ENCODE results near the gene ZNF500.
"Not testable (repeated sequence)": the region's sequence is repeated elsewhere in the genome, so short reads cannot be mapped to it uniquely, and the experiment has no call there.

Gene ZNF500

DNA sequence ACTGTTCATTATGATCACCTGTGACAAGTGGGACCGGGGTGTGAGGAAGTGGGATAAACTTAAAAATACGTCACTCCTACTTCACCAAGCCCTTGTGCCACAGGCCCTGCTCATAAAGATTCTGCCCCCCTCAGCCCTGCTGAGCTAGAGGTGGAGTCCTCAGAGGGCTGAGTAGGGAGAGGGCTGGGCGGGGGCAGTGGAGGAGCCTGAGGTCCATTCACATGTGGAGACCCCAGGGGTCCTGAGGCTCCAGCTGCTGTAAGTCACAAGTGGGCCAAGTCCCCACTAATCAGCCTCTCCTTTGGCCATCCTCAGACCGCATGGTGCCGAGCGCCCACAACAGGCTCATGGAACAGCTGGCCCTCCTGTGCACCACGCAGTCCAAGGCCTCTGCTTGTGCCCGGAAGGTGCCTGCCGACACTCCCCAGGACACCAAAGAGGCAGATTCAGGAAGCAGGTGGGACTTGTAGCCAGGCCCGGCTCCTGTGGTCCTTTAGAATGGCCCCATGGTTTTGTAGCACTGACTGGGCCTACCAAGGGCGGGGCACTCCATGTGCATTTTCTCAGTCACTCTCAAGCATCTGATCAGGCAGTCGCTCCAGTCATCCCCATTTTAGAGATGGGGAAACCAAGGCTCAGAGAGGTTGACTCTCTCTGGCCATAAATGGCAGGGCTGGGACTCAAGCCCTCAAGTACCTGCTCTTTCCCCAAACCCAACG lies 22.2 kb downstream of the ZNF500 start:
- DNase-seq (ENCODE audit: low read depth) = no peak

DNA sequence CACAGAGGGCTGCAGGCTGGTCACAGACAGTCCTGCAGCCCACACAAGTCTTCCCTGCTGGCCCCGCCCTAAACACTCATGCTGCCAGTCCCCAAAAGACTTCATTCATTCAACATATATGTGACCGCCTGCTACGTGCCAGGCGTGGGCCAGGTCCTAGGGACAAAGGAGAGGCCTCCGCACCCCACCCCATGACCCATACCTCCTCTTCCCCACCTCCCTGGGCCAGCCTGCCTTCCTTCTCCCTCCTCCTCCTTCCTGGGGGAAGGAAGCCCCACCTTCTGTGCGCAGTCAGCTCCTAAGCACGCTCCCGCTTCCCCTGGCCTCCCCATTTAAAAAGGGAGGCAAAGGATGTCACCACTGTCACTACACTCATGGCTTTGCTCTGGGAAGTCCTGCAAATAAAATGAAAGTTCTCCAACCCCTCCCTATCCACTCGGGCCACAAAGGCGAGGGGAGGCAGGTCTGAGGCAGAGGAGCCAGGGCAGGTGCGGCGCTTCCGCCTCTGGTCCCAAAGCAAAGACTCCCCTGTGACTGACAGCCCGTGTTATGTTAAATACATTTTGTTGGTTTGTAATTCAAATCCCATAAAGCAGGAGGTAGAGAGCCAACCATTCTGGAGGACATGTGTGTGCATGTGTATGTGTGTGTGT lies 23.6 kb downstream of the ZNF500 start:
- DNase-seq (ENCODE audit: low read depth) = no peak

DNA sequence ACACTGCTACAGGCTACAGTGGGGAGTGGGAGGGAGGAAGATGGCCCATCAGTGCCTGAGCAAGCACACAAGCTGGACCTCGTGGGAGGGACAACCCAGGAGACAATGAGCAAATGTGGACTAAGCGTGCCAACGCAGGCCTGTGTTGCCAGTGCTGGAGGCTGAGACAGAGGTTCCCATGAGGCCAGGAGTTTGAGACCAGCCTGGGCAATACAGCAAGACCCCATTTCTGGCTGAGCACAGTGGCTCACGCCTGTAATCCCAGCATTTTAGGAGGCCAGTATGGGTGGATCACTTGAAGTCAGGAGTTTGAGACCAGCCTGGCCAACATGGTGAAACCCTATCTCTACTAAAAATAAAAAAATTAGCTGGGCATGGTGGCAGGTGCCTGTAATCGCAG lies 28.6 kb downstream of the ZNF500 start:
- not testable (repeated sequence) for DNase-seq (ENCODE audit: low read depth)

DNA sequence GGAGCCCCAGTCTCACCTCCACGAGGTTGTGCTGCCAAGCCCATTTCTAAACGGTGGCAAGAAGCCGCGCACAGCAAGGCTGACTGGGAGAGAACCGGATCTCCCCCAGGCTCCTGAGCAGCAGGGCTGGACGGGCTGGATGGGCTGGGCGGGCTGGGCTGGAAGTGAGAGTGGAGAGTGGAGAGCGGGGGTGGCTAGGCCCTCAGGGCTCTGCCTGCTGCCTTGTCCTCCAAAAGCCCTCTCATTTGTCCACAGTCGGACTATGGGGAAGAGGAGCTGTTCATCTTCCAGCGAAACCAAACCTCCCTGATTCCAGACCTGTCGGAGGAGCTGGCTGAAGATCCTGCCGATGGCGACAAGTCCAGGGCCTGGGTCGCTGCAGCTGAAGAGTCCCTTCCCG lies 29.4 kb downstream of the ZNF500 start:
- DNase-seq (ENCODE audit: low read depth) = no peak

DNA sequence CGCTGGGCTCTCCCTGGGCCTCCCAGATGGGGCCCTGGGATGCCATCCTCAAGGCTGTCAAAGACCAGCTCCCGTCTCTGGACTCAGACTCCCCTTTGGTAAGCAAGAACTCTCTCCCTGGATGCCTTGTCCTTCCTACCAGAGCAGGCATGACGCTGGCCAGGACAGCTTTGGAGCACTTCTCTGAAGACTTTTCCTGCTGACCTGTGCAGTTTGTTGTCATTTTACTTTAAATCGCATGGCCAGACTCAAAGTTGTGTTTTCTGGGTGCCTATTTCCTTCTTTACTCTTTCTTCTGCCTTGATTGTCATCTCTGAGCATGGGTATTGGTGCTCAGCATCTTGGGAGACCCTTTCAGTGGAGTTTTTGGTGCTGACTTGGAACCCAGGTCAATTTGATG lies 30.4 kb downstream of the ZNF500 start:
- no peak for DNase-seq (ENCODE audit: low read depth)

DNA sequence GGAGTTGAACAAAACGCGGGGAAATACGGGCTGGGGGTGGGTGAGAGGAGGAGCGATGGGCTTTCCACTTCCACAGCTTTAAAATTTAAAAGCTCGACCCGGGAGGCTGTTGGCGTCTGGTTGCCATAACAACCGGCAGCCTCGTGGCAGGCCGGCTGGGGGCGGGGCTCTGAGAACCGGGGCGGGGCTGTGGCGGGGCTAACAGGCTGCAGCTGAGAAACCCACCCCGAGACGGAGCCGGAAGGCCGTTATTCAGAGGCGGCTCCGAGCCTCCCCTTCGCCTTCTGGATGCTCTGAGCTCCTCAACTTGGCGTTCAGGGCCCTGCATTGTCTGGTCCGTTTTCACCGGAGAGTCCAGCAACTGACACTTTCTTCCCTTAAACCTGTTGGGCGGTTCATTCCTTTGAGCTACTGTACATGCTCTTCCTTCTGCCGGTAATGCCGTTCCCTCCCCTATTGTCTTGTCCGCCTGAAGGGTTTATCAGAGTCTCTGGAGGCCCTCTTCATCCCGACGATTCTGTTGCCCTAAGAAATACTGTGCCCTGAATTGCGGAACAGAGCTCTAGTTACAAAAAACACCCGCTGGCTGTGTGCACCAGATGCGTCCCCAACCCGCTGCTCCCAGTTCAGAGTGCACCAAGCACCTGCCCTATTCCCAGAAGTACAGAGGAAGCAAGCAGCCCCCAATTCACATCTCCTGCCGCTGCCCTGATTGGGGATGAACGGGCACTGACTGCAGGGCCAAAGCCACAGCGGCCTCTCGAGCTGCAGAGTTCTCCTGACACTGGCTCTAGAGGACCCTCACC lies 32.0 kb downstream of the ZNF500 start:
- peak; percentile 85 for DNase-seq (ENCODE audit: low read depth)

DNA sequence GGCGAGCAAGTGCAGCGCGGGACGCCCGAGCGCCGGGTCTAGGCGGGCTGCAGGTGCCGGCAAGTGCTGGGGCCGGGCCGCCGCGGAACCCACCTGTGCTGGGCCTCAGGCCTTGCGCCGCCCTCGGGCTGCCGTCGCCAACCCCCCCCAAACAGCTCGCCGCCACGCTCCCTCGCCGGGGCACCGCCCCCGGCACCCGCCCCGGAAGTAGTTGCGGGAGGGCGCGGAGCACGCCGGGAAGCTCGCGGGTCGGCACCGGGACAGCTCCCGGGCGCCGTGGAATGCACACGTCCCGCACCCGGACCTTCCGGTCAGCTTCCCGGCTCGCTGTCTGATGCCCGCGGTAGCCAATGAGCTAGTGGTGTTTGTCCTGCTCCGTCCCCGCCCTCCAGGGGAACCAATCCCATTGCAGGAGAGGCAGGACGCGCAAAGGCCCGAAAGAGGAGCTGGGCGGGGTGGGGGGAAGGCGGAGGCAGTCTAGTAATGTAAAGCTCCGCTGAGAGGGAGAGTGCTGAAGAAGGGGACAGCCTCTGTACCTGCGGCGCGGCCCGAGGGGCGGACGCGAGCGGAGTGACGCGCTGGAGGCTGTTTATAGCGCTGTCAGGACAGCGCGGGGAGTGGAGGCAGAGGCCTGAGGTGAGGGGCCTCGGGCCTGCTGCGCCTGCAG lies 32.8 kb downstream of the ZNF500 start, which contains the start of the genes ANKS3 and DNAAF8:
ANKS3 (minus strand) TSS at position 209 of the 667 bp plus-strand sequence. CDS start 4,122 bp downstream, outside the sequence.
DNAAF8 (plus strand) TSS at position 475 of the 667 bp plus-strand sequence. CDS start 1,978 bp downstream, outside the sequence.
- DNase-seq (ENCODE audit: low read depth) = peak; percentile 97

DNA sequence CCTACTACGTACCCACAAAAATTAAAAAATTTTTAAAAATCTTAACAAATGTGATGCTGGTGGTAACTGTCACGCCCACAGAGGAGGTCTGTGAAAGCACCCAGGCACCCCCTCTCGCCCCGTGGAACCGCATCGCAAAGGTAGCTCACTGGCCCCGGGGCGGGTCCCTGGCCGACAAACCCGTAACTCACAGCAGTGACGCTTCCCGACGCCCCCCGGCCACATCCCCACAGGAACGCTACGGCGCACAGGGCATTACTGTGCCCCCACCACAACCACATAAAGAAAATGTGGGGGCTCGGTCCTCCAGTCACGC lies 33.3 kb downstream of the ZNF500 start:
- DNase-seq (ENCODE audit: low read depth) = peak; percentile 23

DNA sequence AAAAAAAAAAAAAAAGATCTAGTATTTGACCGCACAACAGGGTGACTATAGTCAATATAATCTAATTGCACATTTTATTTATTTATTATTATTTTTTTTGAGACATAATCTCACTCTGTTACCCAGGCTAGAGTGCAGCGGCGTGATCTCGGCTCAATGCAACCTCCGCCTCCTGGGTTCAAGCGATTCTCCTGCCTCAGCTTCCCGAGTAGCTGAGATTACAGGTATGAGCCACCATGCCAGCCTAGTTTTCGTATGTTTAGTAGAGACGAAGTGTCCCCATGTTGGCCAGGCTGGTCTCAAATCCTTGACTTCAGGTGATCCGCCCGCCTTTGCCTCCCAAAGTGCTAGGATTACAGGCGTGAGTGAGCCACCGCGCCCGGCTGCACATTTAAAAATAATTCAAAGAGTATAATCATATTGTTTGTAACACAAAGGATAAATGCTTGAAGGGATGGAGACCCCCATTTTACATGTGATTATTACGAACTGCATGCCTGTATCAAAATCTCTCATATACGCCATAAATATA lies 33.7 kb downstream of the ZNF500 start:
- DNase-seq (ENCODE audit: low read depth) = no peak

DNA sequence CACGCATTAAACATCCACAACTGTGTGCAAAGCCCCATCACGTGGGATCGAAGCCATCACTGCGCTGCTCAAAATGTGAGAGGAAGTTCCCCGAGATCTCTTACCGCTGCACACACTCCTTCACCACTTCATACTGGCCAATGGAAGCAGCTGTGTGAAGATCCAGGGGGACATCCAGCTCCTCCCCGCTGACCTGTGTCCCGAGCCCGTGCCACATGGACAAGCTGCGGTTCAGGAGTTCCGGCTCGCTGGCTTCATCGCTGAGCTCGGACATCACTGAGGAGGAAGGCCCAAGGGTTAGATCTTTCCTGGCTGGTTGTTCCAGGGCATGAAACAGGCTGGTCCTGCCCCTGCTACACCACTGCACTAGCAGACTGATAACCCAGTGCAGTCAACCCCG lies 37.1 kb downstream of the ZNF500 start:
- no peak for DNase-seq (ENCODE audit: low read depth)

DNA sequence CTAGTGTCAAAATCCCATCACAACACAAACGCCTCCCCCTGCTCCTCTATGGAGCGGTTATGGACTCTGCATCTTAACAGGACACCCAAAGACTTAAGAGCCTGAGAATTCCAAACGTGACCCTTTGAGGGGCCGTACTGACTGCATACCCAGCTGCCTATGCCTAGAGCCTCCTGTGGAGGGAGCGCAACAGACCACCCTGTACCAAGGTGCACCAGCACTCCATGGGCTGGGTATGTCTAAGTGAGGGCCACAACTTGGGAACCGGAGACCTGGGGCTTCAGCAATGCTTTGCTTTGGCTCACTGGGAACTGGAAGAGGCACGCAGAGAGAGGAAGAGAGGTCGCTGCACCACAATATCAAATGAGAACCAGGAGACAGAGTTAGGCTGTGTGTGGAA lies 38.3 kb downstream of the ZNF500 start:
- no peak for DNase-seq (ENCODE audit: low read depth)

DNA sequence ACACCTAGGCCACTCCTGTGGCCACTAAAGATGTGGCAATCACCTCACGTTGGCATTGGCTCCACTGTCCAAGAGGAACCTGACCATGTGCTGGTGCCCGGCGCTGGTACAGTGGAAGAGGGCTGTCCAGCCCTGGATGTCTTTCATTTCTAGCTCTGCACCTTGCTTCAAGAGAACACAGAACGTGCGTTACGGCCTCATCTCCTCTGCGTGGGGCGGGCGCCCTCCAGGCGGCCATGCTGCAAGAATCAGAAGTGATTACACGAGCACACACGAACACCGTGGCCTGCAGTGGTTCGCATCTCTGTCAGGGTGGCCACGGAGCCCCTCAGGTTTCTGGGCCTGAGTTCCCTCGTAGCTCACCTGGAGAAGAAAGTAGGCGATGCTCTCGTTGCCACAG lies 40.3 kb downstream of the ZNF500 start:
- DNase-seq (ENCODE audit: low read depth) = no peak

DNA sequence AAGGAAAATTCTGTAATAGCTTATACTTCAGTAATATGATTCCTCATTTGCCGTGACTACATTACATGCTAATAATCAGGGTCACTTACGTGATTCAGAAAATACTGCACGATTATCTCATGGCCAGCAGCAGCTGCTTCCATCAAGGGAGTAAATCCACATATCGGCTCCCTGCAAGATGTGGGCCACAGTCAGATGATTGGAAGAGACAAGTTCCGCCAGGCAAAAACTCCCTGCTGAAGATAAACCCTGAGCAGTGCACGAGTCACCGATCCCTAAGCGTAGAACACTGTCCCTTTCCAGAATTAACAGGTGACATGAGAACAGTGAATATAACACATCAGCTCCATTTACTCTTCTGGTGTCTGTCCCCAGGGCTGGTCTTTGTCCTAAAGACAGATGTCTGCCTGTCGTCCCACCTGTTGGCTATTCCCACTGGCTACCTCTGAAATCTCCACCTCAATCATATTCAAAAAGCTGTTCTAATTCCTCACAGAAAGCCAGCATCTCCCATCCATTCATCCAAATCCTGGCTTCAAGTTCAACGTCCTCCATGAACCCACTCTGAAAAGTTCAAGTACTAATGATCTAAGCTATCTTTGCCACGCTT lies 42.2 kb downstream of the ZNF500 start:
- no peak for DNase-seq (ENCODE audit: low read depth)

DNA sequence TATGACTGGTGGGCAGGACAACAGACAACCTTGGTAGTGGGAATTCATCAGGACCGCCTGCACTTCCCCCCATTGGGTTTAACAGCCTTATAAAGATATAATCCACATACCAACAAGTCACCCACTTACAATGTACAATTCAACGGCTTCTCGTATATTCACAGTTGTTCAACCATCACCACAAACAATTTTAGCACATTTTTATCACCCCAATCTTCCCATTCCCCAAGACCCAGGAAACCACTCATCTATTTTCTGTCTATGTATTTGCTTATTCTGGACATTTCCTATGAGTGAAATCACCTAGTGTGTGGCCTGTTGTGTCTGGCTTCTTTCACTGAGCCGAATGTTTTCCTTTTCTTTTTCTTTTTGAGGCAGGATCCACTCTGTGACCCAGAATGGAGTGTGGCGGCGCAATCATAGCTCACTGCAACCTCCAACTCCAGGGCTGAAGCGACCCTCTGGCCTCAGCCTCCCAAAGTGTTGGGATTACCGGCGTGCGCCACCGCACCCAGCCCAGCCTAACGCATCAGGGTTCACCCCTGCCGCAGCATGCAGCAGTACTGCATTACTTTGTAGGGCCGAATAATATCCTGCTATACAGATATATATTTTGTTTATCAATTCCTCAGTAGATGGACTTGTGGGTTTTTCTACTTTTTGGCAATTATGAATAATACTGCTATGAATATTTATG lies 43.7 kb downstream of the ZNF500 start:
- no peak for DNase-seq (ENCODE audit: low read depth)

DNA sequence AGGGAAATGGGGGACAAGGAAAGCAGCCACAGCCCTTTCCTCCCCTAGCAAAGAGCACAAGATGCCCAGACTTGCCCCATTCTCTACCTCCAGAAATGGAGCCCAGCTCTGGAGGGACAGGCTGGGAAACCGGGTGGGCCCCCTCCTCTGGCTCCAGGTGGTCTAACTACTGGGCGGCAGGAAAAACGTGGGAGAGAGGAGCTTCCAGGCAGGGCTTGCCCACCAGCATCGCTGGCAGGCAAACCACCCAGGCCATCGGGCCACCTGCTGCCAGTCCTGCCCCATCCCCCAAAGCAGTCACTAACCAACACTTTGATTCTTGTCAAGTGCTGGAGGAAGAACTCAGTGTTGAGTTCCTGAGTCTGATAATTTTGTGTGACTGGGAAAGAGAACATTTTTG lies 48.5 kb downstream of the ZNF500 start:
- no peak for DNase-seq (ENCODE audit: low read depth)

DNA sequence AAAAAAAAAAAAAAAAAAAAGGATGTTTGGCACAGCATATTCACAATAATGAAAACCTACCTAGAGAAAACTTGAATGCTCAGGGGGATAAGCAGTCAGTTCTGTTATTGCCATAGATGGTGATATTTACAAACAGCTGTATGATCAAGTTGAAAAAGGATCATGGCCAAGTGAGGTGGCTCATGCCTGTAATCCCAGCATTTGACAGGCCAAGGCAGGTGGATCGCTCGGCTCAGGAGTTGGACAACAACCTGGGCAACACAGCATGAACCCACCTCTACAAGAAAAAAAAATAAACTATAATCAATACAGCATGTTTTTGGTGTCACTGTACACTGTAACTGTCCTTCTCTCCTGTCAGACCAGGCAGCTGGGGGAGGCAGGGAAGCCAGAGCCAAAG lies 52.0 kb downstream of the ZNF500 start:
- DNase-seq (ENCODE audit: low read depth) = no peak

DNA sequence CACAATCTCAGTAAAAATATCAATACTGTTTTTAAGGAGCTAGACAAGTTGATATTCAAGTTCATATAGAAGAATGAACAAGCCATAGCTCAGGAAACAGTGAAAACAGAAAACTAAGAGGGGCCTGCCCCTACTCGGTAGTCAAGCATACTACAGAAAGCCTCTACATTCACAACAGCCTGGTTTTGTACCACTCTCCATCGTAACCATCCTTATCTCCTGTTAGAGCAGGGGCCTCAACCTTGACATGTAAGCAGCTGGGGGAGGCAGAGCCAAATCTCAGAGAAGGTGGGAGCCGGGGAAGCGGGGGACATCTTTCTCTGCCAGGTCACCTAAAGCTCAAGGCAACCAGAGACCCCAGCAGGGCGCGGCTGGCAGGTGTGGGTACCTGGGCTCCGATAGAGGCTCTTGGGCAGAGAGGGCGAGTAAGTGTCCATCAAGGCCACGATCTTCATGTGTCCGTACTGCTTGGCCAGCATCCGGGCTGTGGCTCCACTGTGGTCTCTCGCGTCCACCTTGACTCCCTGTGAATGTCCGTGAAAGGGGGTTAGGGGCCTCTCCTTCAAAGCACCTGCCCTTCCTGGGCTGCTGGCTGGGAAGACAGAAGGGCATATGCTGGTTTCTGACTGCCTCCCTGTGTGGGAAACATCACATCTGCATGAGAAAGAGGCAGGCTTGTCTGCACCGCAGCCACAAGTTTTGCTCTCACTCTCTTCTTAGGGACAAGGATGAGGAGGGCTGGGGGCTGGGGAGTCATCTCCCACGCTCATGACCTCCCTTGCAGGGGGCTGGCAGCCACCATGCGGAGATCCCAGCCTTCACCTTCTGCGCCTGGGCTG lies 53.1 kb downstream of the ZNF500 start:
- DNase-seq (ENCODE audit: low read depth) = no peak

DNA sequence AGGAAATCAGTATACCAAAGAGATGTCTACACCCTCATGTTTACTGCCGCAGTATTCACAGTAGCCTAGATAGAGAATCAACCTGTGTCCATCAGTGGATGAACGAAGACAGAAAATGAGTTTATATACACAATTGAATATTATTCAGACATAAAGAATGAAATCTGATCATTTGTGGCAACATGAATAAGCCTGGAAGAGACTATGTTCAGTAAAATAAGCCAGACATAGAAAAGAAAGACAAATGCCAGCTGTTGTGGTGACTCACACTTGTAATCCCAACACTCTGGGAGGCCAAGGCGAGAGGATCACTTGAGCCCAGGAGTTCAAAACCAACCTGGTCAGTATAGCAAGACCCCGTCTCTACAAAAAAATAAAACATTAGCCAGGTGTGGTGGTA lies 57.5 kb downstream of the ZNF500 start:
- peak; percentile 19 for DNase-seq (ENCODE audit: low read depth)

DNA sequence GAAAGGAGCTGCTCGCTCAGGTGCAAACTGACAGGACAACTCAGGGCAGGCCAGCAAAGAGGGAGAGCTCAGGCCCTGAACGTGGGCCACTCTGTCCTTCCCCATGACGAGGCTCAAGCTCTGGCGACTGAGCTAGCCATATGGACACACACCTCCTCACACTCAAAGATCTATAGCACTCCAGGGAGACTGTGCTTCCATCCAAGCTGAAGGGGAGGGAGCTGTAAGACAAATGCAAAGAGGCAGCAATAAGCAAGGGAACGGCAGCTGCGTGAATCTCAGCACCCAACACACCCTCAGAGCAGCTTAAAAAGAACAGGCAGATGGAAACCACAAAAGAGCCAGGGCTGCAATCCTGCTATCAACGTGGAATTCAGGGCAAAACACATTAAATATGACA lies 60.1 kb downstream of the ZNF500 start:
- no peak for DNase-seq (ENCODE audit: low read depth)

DNA sequence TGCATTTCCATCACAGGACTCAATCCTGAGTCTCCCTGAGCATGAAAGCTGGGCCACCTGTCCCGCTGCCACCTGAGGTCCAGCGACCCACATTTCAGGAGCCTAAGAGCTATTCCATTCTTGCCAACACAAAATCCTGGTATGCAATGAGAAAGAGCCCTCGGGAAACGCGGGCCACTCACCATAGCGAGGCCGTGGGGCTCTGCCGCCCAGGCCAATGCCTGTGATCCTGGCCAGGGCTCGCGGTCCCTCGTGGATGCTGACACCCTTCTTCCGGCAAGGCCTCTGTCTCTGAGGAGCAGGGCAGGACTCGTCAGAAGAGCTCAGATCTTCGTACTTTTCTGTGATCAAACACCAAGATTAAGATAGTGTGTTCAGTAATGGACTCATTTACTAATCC lies 62.0 kb downstream of the ZNF500 start:
- no peak for DNase-seq (ENCODE audit: low read depth)
